ENCODE measurements around the gene CHRNA3.
"Not testable (repeated sequence)": the region's sequence is repeated elsewhere in the genome, so short reads cannot be mapped to it uniquely, and the experiment has no call there.

Gene CHRNA3

GRCh38 chr15:78616506-78616905, 4.3 kb downstream of the CHRNA3 start:
- no peak for DNase-seq

GRCh38 chr15:78615151-78615589, 5.6 kb downstream of the CHRNA3 start:
- no peak for DNase-seq

- no peak for DNase-seq
Observed at GRCh38 chr15:78614021-78614420, 6.8 kb downstream of the CHRNA3 start.

- not testable (repeated sequence) for DNase-seq
Observed at GRCh38 chr15:78609551-78609950, 11.2 kb downstream of the CHRNA3 start.

- no peak for DNase-seq
Observed at GRCh38 chr15:78605680-78606079, 15.1 kb downstream of the CHRNA3 start.

- no peak for DNase-seq
Observed at GRCh38 chr15:78605201-78605600, 15.6 kb downstream of the CHRNA3 start.

GRCh38 chr15:78604420-78604819, 16.4 kb downstream of the CHRNA3 start:
- no peak for DNase-seq

GRCh38 chr15:78603467-78603866, 17.3 kb downstream of the CHRNA3 start:
- no peak for DNase-seq

- DNase-seq: no peak
Observed at GRCh38 chr15:78599189-78599588, 21.6 kb downstream of the CHRNA3 start.

- no peak for DNase-seq
Observed at GRCh38 chr15:78598348-78598747, 22.4 kb downstream of the CHRNA3 start.

GRCh38 chr15:78597583-78597982, 23.2 kb downstream of the CHRNA3 start:
- no peak for DNase-seq

GRCh38 chr15:78574944-78575343, 45.9 kb downstream of the CHRNA3 start:
- DNase-seq: no peak

GRCh38 chr15:78573416-78573815, 47.4 kb downstream of the CHRNA3 start:
- no peak for DNase-seq

GRCh38 chr15:78571382-78571781, 49.4 kb downstream of the CHRNA3 start:
- DNase-seq: no peak

GRCh38 chr15:78570710-78571109, 50.1 kb downstream of the CHRNA3 start:
- DNase-seq: no peak

GRCh38 chr15:78567531-78567930, 53.3 kb downstream of the CHRNA3 start:
- no peak for DNase-seq

GRCh38 chr15:78565951-78566774, 54.6 kb downstream of the CHRNA3 start:
- no peak for DNase-seq

GRCh38 chr15:78565097-78565950, 55.5 kb downstream of the CHRNA3 start, which contains the start of gene CHRNA5:
TSS of gene CHRNA5 (plus strand) at chr15:78565520. CDS start at chr15:78565720, 200 bp downstream.
- DNase-seq: peak; percentile 62

- DNase-seq: no peak
Observed at GRCh38 chr15:78564743-78565096, 56.1 kb downstream of the CHRNA3 start.

GRCh38 chr15:78563092-78563491, 57.7 kb downstream of the CHRNA3 start:
- no peak for DNase-seq

- DNase-seq: no peak
Observed at GRCh38 chr15:78561490-78561889, 59.3 kb downstream of the CHRNA3 start.

GRCh38 chr15:78560201-78560600, 60.6 kb downstream of the CHRNA3 start:
- not testable (repeated sequence) for DNase-seq

GRCh38 chr15:78552597-78552996, 68.2 kb downstream of the CHRNA3 start:
- no peak for DNase-seq

- no peak for DNase-seq
Observed at GRCh38 chr15:78551902-78552301, 68.9 kb downstream of the CHRNA3 start.
